ENCODE results near the gene IQUB.
"Not testable (repeated sequence)": the region's sequence is repeated elsewhere in the genome, so short reads cannot be mapped to it uniquely, and the experiment has no call there.

GRCh38 chr7:123532788-123533552 is 1.4 kb downstream of the IQUB start:
- not testable (repeated sequence) for TF ChIP-seq CTCF (IDR thresholded peaks at IDR 0.05; ENCODE audit: low read depth, low read length); POLR2A (IDR thresholded peaks at IDR 0.05; ENCODE audit: extremely low read depth, insufficient read length); MAX (IDR thresholded peaks at IDR 0.05; ENCODE audit: low read depth, low read length)
